Liver (tissue), 2 donors: ENCODE results near the gene OTOG.

Experiments used
- TAF1 ChIP-seq: conservative IDR thresholded peaks from 2 replicates; pipeline ENCODE4 v1.6.1; 2016; ENCODE audit warnings: antibody characterized with exemption, mild to moderate bottlenecking
- TF ChIP-seq, protein P1 (sequence below): IDR thresholded peaks from 2 replicates; pipeline ENCODE4 v1.6.1; 2016; ENCODE audit warnings: antibody characterized with exemption
- TF ChIP-seq, protein P2 (sequence below): IDR thresholded peaks from 2 replicates; pipeline ENCODE4 v1.6.1; 2016; ENCODE audit warnings: antibody characterized with exemption, mild to moderate bottlenecking
- donor health status: healthy.

DNA sequence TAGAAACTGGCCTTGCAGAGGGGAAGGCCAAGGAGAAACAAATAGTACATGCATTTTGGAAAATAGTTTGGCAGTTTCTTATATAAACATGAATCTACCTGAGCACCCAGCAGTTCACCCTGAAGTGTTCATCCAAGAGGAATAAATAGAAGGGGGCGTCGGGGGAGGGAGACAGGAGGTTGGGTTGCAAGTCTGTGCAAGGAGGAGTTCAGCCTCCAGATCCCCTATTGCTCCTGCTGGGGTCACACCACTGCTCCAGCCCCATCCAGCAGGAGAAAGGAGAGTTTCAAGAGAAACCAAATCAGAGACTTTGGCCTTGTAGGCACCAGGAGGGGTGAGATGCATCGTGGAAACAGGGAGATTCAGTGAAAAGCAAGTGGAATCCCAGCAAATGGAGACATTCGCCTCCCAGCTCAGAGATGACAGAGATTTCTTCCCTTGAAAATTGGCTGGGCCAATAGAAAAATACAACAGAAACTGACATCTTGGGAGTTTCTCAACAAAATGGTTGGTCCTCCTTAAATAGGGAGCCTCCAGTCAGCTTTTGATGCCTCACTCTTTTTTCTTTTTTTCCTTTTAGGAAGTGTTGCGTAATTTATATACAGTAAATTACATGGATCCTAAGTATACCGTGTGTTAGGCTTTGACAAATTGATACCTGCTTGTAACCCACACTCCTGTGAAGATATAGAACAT is 34.1 kb downstream of the OTOG start:
- TF ChIP-seq, protein P1, sequence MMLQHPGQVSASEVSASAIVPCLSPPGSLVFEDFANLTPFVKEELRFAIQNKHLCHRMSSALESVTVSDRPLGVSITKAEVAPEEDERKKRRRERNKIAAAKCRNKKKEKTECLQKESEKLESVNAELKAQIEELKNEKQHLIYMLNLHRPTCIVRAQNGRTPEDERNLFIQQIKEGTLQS, result no peak
- TF ChIP-seq TAF1, result no peak
- TF ChIP-seq, protein P2, sequence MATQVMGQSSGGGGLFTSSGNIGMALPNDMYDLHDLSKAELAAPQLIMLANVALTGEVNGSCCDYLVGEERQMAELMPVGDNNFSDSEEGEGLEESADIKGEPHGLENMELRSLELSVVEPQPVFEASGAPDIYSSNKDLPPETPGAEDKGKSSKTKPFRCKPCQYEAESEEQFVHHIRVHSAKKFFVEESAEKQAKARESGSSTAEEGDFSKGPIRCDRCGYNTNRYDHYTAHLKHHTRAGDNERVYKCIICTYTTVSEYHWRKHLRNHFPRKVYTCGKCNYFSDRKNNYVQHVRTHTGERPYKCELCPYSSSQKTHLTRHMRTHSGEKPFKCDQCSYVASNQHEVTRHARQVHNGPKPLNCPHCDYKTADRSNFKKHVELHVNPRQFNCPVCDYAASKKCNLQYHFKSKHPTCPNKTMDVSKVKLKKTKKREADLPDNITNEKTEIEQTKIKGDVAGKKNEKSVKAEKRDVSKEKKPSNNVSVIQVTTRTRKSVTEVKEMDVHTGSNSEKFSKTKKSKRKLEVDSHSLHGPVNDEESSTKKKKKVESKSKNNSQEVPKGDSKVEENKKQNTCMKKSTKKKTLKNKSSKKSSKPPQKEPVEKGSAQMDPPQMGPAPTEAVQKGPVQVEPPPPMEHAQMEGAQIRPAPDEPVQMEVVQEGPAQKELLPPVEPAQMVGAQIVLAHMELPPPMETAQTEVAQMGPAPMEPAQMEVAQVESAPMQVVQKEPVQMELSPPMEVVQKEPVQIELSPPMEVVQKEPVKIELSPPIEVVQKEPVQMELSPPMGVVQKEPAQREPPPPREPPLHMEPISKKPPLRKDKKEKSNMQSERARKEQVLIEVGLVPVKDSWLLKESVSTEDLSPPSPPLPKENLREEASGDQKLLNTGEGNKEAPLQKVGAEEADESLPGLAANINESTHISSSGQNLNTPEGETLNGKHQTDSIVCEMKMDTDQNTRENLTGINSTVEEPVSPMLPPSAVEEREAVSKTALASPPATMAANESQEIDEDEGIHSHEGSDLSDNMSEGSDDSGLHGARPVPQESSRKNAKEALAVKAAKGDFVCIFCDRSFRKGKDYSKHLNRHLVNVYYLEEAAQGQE, result no peak
